Peyer's patch (tissue), 4 donors: ENCODE data around the gene SLC41A2.
A peak's percentile ranks its signal among the peaks of the same experiment; 100 is the strongest.

Experiments
- POLR2A ChIP-seq, 2 donors: fragments of 450-650 bp; IDR thresholded peaks; one replicate each; pipeline ENCODE4 v1.5.1; 2017; ENCODE audit warnings: antibody characterized with exemption in 2 of 2, mild to moderate bottlenecking in 2 of 2, moderate library complexity in 2 of 2
- TF ChIP-seq, protein P1 (sequence below), 6 experiments: fragments of 450-650 bp in 4 of 6; fragments of 200-600 bp in 2 of 6; sonication (generic) in 1 of 6; IDR thresholded peaks; one replicate each; pipeline ENCODE4 v1.5.1; 2017 to 2019; ENCODE audit warnings: antibody characterized with exemption in 6 of 6, mild to moderate bottlenecking in 3 of 6, moderate library complexity in 1 of 6

DNA sequence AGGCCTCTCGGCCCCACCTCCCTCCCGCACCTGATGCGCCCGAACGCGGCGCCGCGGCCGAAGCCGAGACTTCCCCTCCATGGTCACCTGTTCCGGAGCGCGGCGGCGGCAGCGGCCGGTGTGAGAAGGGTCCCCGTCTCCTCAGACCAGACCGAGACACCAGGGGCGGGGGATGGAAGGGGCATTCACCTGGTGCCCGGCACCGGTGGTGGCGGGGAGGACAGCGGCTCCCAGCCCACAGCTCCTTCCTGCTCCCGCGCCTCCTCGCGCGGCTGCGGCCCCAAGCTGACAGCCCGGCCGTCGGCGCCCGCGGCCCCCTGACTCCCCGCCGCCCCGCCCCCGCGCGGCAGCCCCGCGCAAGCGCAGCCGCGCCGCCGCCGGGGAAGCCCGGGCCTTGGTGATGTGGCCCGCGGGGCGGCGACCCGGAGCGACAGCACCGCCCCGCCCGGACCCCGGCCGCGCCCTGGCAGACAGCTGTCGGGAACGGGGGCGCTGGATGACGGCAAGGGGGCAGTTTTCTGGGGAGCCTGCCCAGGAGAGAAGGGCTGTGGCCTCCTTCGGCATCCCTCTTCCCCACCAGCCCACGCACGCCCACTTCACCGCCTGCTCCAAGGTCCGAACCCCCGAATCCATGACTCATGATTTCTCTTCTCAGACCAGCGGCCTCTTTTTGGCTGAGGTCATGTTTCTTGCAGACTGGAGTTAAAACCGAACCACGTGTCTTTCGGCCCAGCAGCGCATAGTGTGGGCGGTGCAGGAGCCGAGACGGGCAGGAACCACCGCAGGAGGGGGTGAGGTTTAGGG is at the start of gene SLC41A2:
- TF ChIP-seq, protein P1, sequence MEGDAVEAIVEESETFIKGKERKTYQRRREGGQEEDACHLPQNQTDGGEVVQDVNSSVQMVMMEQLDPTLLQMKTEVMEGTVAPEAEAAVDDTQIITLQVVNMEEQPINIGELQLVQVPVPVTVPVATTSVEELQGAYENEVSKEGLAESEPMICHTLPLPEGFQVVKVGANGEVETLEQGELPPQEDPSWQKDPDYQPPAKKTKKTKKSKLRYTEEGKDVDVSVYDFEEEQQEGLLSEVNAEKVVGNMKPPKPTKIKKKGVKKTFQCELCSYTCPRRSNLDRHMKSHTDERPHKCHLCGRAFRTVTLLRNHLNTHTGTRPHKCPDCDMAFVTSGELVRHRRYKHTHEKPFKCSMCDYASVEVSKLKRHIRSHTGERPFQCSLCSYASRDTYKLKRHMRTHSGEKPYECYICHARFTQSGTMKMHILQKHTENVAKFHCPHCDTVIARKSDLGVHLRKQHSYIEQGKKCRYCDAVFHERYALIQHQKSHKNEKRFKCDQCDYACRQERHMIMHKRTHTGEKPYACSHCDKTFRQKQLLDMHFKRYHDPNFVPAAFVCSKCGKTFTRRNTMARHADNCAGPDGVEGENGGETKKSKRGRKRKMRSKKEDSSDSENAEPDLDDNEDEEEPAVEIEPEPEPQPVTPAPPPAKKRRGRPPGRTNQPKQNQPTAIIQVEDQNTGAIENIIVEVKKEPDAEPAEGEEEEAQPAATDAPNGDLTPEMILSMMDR (IDR thresholded peaks at IDR 0.05) = peak in 3 of 6 experiments; percentile 46 to 53 (median 48)
- TF ChIP-seq POLR2A (IDR thresholded peaks at IDR 0.05) = peak; percentile 51 to 72
